Suprapubic skin (tissue), 3 donors: ENCODE results near the gene KLHDC7B.

Experiments used
- POLR2AphosphoS5 ChIP-seq, 3 donors: sonication (generic); formaldehyde crosslinking; IDR thresholded peaks; one replicate each; pipeline ENCODE4 v1.6.1; 2017; ENCODE audit warnings: antibody characterized with exemption in 3 of 3
- TF ChIP-seq, protein P1 (sequence below), 2 donors: fragments of 200-600 bp in 1 of 2; fragments of 450-650 bp in 1 of 2; sonication (generic) in 1 of 2; IDR thresholded peaks; one replicate each; pipeline ENCODE4 v1.5.1; 2016 to 2019; ENCODE audit warnings: antibody characterized with exemption in 2 of 2, mild to moderate bottlenecking in 1 of 2, moderate library complexity in 1 of 2

DNA sequence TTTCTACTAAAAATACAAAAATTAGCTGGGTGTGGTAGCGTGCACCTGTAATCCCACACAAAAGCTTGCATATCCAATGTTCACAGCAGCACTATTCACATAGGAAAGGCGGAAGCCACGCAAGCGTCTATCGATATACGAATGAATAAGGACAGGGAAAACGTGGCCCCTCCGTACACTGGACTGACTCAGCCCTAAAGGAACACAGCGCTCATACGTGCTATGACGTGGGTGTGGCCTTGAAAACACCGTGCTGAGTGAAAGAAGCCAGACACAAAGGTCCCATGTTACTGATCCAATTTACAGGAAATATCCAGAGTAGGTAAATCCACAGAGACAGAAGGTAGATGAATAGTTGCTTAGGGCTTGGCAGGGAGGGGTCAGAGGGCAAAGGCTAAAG is 45.2 kb upstream of the KLHDC7B start:
- no peak for TF ChIP-seq POLR2AphosphoS5 (IDR thresholded peaks at IDR 0.05)
- TF ChIP-seq, protein P1, sequence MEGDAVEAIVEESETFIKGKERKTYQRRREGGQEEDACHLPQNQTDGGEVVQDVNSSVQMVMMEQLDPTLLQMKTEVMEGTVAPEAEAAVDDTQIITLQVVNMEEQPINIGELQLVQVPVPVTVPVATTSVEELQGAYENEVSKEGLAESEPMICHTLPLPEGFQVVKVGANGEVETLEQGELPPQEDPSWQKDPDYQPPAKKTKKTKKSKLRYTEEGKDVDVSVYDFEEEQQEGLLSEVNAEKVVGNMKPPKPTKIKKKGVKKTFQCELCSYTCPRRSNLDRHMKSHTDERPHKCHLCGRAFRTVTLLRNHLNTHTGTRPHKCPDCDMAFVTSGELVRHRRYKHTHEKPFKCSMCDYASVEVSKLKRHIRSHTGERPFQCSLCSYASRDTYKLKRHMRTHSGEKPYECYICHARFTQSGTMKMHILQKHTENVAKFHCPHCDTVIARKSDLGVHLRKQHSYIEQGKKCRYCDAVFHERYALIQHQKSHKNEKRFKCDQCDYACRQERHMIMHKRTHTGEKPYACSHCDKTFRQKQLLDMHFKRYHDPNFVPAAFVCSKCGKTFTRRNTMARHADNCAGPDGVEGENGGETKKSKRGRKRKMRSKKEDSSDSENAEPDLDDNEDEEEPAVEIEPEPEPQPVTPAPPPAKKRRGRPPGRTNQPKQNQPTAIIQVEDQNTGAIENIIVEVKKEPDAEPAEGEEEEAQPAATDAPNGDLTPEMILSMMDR (IDR thresholded peaks at IDR 0.05), result no peak
